ENCODE data around the gene ITPKB.

ITPKB gene

GRCh38 chr1:226663327-226663704 lies 75.8 kb downstream of the ITPKB start:
- no peak for DNase-seq

DNA sequence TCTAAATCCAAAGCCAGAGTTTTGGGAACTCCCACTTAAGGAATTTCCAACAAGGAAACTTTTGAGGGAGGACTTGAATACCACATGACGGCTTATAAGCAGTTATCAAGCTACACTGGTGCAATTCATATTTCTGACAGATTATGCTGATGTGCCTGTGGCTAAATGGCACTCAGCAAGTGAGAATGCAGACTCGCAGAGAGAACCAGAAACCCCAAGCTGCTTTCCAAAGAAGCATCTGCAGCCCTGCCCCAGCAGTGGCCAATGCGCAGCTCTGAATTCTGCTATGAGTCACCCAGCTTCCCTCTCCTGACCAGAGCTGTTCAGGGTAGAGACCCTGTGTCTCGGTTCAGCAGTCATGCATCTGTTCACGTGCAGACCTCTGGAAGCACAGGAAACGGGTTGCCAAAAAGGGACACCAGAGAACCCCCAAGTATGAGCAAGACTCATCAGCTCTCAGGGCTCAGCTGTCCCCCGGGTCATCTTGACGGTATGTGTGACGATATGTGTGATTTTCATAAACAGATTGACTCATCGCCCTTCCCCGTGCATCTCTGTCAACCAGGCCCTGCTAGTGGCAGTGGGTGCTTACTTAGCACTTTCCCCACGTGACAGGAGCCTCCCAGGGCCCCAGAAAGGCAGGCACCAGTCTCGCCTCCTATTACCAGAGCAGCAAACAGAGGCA lies 76.3 kb downstream of the ITPKB start:
- peak; percentile 96 to 100 (median 97) for DNase-seq

- DNase-seq = peak in 1 of 4 experiments; percentile 22
Observed at GRCh38 chr1:226661965-226662364, 77.1 kb downstream of the ITPKB start.

DNA sequence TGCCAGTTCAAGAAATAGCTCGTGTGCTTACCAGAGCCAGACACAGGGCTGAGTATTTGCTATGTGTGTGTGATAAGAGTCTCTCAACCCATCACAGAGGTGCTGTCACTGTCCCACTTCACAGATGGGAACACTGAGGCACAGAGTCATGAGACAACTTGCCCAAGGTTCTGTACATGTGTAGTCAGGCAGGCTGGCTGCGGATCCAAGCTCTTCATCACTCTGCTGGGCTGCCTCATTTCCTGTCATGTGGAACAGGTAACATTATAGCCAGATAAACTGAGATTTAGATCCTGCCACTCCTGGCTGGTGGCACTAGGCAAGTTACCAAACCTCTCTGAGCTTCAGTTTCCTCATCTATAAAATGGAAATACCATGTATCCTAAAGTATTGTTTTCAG lies 77.8 kb downstream of the ITPKB start:
- DNase-seq = no peak

DNA sequence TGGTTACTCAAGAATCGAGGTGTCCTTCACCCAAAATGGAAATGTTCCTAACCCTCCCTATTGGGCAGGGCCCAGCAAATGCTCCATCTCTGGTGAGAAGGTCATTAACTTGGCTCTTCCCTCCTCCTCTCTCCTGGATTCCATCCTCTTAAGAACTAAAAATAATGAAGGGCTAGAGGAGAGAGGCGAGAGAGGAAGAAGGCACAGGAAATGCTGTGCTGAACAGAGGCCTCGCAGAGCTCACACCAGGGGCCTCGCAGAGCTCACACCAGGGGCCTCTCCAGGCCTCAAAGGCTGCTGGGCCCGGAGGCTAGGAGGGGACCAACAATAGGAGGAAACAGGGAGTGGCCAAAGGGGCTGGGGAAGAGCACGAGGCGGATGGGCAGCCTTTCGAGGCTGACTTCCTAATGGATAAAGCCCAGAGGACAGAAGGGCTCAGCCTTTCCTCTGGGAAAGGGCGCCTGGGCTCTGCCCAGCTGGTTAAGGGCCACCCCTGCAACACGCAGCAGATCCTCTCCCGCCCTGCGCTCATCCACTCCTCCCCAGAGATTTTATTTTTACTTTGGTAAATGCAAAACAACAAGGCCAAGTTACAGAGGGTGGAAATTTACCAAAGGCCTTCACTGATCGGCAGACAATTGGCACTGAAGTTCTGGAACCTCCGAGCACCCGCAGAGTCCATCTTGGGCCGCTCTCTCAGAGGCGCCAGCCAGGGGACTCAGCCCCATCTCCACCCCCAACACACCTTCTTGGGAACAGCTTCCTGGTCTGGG lies 78.5 kb downstream of the ITPKB start:
- DNase-seq = peak in 2 of 4 experiments; percentile 42 to 47

- no peak for DNase-seq
Observed at GRCh38 chr1:226659641-226660040, 79.4 kb downstream of the ITPKB start.

- no peak for DNase-seq
Observed at GRCh38 chr1:226659136-226659535, 79.9 kb downstream of the ITPKB start.

DNA sequence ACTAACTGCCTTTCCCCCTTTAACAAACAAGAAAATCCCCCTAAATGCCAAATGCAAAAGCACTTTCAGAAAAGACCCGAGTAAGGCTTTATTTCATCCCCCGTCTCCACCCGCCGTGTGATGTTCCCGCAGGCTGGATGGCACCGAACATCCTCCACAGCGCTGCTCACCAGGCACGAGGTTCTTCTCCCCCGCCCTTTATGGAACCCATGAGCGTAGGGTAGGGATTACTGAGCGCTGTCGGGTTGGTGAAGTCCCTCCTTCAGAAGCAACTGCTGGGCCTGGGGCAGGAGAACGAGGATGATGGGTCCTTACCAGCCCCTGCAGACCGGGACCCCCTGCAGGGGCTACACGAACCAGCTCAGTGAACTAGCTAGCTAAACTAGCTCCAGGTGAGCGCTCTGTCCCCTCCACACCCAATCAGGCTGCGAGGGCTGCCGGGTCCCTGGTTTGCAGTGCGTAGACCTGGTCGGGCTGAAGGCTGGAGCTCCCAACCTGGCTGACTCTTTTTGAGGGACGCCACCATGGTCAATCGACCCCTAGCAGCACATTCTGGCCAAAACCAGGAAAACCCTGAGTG lies 80.4 kb downstream of the ITPKB start:
- no peak for DNase-seq

GRCh38 chr1:226657895-226658545 lies 81.1 kb downstream of the ITPKB start:
- no peak for DNase-seq

DNA sequence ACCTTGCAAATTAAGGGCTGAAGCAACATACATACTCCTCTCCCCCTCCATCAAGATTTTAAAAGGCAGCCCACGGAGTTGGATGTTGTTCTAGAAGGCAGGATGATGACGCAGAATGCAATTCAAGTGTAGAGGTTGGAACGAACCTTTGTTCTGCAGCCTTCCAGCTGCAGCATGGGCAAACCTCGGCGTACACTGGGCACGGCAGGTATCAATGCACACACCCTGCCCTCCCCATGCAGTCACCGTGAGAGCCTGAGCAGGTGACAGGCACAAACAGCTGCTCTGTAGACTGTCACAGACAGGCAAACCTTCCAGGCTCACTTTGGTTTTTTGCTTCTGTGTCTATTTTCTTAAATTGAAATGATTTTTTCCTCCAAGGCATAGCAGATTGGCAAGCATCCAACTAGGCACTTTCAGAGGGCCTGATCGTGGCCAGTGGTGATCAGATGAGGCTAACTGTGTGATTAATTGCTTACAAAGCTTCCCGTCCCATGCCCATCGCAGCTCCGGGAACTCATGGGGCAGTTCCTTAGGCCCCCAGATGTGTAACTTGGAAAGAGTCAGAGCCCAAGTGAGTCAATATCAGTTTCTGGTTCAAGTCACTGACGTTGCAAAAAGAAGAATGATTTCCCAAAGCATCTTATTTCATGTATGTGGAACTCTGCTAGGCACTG lies 82.3 kb downstream of the ITPKB start:
- DNase-seq = peak; percentile 80 to 91 (median 82)

DNA sequence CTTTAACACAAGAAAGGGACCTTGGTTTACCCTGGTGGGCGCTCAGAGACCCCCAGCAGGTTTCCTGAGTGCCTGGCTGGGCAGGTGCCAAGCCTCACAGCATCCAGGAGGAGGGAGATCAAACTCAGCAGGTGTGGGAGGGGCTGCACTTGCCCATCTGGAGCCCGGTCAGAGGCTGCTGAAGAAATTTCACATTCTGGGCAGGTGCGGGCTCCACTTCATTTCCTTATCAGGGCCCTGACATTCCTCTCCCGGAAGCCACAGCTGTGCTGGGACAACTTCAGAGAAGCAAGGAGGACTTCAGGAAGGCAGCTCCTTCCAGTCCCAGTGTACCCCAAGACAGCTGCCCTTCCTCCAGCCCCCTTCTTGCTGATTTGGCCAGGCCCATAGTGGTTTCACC lies 82.9 kb downstream of the ITPKB start:
- no peak for DNase-seq

DNA sequence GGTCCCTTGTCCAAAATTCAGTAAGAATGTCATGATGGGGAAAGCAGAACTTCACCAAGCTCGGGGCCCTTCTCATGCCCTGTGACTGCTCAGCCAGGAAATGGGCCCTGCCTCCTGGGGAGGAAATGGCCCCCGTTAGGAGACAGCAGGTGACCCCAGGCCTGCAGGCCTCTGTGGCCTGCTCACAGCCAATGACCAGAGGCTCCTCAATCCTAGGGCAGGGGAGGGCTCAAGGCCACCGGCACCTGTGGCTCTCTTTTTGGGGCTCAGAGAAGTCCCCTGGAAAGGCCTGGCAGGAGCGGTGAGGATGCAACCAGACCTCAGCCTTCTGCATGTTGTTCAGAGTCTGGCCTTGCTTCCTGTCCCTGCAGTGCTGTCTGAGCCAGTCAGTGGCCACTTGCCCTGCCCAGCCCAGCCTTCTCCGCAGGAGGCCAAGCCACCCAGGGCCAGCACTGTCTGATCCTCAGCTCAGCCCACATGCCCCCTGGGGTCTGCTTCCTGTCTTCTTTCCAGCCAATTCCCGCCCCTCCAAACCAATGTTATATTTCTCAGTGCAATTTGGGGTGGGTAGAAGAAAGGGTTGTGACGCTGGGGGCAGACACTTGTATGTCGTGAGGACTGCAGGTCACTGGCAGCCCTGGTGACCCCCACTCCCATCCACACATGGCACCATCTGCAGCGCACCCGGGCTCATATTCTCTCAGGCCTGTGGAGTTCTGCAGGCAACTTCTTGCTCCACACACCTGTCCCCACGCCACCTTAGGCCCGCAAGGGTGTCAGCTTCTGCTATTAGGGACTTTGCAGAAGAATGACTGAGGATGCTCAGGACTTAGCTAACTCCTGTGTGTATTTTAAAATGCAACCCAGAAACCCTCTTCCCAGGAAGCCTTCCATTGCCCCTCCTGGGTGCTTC lies 83.6 kb downstream of the ITPKB start:
- DNase-seq = peak; percentile 36 to 66 (median 62)

GRCh38 chr1:226654668-226655055 lies 84.4 kb downstream of the ITPKB start:
- DNase-seq = peak in 1 of 4 experiments; percentile 39

DNA sequence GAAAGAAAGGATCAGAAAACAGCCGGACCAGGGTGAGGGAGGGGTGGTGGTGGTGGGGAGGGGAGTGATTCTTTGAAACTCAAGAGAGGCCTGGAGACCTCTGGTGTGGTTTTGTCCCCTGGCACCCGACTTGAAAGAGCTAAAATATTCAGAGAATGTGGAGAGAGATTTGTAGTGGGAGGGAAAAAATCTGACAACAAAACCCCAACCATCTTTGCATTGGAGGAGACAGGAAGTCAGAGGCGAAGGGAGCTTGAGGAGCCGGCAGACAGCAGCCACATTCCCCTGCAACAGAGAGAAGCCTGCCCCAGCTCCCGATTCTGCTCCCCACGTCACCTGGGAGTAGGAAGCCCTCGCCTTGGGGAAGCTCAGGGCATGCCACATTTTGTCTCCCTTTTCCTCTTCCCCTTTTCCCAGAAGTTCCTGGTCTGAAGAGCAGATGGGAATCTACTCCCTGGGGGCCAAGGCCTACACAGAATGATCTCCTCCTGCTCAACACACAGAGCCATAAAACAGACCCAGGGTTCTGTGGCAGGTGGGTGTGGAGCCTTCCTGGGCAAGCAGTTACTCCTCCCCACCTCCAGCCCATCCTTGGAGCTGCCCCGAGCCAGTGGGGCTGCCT lies 84.9 kb downstream of the ITPKB start:
- peak in 1 of 4 experiments; percentile 43 for DNase-seq

GRCh38 chr1:226653311-226653921 lies 85.7 kb downstream of the ITPKB start:
- DNase-seq = no peak

- DNase-seq = no peak
Observed at GRCh38 chr1:226652613-226653012, 86.5 kb downstream of the ITPKB start.

- no peak for DNase-seq
Observed at GRCh38 chr1:226651732-226652105, 87.4 kb downstream of the ITPKB start.

- no peak for DNase-seq
Observed at GRCh38 chr1:226651041-226651731, 87.9 kb downstream of the ITPKB start.

DNA sequence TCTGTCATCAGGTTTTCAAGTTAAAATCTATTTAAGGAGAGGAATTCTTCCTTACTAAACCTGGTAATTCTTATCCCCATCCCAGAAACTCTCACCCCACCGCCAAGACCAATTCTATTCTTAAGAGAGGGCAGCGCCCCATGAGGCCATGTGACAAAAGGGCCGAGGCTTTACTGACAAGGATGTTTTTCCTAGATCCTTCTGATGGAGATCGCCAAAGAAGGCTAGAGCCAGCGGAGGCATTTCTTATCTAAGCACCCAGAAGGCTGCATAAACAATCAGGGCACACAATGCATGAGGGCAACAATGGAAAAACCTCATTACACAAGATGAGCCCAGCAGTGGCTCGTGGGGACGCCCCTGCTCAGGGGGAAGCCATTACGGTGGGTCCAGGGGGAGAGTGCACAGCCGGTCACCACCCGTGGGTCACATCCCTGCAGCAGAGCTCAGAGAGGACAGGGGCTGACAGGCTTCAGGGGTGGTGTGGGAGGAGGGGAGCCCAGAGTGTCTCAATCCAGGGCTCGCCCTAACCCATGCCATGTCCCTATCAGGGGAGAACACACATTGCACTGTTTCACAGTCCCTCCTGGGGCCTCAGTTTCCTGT lies 88.7 kb downstream of the ITPKB start:
- no peak for DNase-seq

- DNase-seq = peak in 3 of 4 experiments; percentile 41 to 50 (median 47)
Observed at GRCh38 chr1:226649780-226650179, 89.3 kb downstream of the ITPKB start.
